Astrocyte of the spinal cord (primary cell): ENCODE results near the gene HSBP1L1.

ENCODE experiments used
- DNase-seq: peaks from one replicate; pipeline ENCODE4 v3.0.0; 2011; ENCODE audit warnings: low read depth, low spot score
- H3K4me3 ChIP-seq: 2 replicates; pipeline ENCODE4 v1.5.1; 2011; ENCODE audit warnings: low read depth, mild to moderate bottlenecking, low read length, moderate library complexity
- CTCF ChIP-seq: IDR thresholded peaks from 2 replicates; pipeline ENCODE4 v1.5.1; 2012; ENCODE audit warnings: low read depth, mild to moderate bottlenecking, low read length, inconsistent platforms
- in situ Hi-C: cut with HindIII; loops from 2 replicates; pipeline ENCODE4 v1.10.0; 2017; ENCODE audit warnings: low sequenced_read_pairs

Gene HSBP1L1

GRCh38 chr18:79974025-79974654 lies 9.7 kb downstream of the HSBP1L1 start:
- H3K4me3 ChIP-seq: no peak overlapping the region
- in situ Hi-C loops: no loop called here
- DNase-seq: no peak
- TF ChIP-seq CTCF: no peak

- in situ Hi-C loops: no loop called here
- H3K4me3 ChIP-seq: no peak overlapping the region
- TF ChIP-seq CTCF: no peak
- no peak for DNase-seq
Observed at GRCh38 chr18:79975043-79975442, 10.6 kb downstream of the HSBP1L1 start.

GRCh38 chr18:79975985-79976680 lies 11.7 kb downstream of the HSBP1L1 start:
- no peak for DNase-seq
- in situ Hi-C loops: no loop called here
- no peak overlapping the region for H3K4me3 ChIP-seq
- no peak for TF ChIP-seq CTCF

GRCh38 chr18:79979843-79980242 lies 15.4 kb downstream of the HSBP1L1 start:
- DNase-seq: no peak
- TF ChIP-seq CTCF: no peak
- no peak overlapping the region for H3K4me3 ChIP-seq
- in situ Hi-C loops: no loop called here

- TF ChIP-seq CTCF: no peak
- DNase-seq: no peak
- in situ Hi-C loops: no loop called here
- no peak overlapping the region for H3K4me3 ChIP-seq
Observed at GRCh38 chr18:79980585-79980984, 16.1 kb downstream of the HSBP1L1 start.

GRCh38 chr18:79982736-79983135 lies 18.3 kb downstream of the HSBP1L1 start:
- no peak for TF ChIP-seq CTCF
- no peak for DNase-seq
- in situ Hi-C loops: no loop called here
- no peak overlapping the region for H3K4me3 ChIP-seq
